ENCODE data around the gene SIX5.
"Not testable (repeated sequence)": the region's sequence is repeated elsewhere in the genome, so short reads cannot be mapped to it uniquely, and the experiment has no call there.

The SIX5 gene

DNA sequence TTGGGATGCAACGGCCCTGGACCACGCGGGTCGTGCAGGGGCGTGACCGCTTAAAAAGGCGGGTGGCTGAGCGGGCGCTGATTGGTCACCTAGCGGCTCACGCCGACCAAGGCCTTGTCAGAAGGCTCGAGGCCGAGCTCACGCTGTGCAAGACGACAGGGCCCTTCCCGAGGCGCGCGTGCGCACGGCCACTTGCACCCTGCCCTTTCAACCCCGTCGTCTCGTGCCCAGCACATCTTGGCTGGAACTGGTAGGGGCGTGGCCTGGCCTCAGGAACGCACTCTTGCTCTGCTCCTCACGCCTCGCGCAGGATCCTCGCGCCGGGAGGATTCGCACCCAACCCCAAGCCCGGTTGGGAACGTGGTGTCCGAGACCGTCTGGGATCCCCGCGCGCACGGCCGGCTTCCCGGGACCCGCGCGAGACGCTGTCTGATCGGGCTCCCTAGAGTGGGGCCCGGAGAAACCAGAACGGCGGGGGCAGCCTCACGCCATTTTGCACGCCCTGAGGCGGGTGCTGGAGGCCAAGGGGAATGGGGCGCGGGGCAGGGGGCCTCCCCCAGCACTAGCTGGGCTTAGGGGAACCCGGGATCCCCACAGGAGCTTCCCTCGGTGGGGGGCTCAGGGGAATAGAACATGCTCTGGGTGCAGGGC lies 35.8 kb downstream of the SIX5 start, which contains the start of gene MEIOSIN:
TSS of gene MEIOSIN (plus strand) at position 280 of the 651 bp plus-strand sequence. CDS start 1,938 bp downstream, outside the sequence.
- Histone ChIP-seq H3K4me3 (ENCODE audit: low read depth, low read length) (no peak within 1 kb of the TSS), H3K9ac (ENCODE audit: low read depth, low read length) (no peak within 1 kb of the TSS), H3K36me3 (ENCODE audit: control insufficient read depth, insufficient read depth, low read length) (no peaks in the 10 kb centered on the region), H3K27me3 (ENCODE audit: control insufficient read depth, insufficient read depth, low read length) (no peaks in the 10 kb centered on the region), H3K4me1 (ENCODE audit: control insufficient read depth, insufficient read depth, low read length) (peaks cover 8% of the 10 kb centered on the region), H3K9me3 (ENCODE audit: control insufficient read depth, insufficient read depth, low read length) (no peaks in the 10 kb centered on the region)

DNA sequence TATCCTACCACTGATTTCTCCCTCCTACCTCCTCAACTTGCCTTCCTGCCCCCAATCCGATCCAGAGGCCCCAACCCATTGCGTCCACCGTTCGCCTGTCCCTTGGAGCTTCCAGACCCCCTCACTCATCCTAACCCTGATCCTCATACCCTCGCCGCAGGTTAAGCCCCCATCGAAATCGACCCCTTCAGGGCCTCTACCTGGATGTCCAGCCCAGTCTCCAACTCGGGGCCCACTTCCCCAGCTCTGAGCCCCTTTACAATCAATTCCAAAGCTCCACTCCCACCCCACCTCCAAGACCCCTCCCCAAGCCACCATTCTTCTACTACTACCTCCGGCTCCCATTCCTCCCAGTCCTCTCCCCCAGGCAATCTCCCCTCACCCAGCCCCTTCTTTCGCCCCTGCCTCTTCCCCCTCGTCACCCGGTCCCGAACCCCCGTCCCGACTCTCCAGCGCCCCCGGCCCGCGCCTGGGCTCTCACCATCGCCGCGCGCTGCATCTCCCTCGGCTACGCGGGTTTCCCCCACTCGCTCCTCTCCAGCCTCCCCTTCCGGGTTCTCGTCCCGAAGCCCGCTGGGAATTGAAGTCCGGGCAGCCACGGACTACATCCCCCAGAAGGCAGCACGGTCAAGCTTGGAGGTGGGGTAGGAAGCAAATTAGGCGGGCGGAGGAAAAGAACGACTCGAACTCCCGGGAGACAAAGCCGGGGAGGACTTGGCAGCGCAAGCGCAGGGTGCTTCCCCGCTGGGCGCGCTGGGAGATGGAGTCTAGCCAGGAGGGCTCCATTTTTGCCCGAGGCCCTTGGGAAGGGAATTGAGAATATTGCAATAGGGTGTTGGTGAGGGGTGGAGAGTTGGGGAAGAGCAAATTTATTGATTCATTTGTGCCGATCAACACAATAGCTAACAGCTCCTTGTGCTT lies 38.4 kb downstream of the SIX5 start, which contains the start of gene FBXO46:
TSS of gene FBXO46 (minus strand) at position 529 of the 921 bp plus-strand sequence. CDS start 17,401 bp downstream, outside the sequence.
- Histone ChIP-seq H3K9ac (ENCODE audit: low read depth, low read length) (peak within 1 kb of the TSS; percentile 87), H3K4me1 (ENCODE audit: control insufficient read depth, insufficient read depth, low read length) (peaks cover 8% of the 10 kb centered on the region), H3K4me3 (ENCODE audit: low read depth, low read length) (peak within 1 kb of the TSS; percentile 88), H3K27me3 (ENCODE audit: control insufficient read depth, insufficient read depth, low read length) (no peaks in the 10 kb centered on the region), H3K9me3 (ENCODE audit: control insufficient read depth, insufficient read depth, low read length) (no peaks in the 10 kb centered on the region), H3K36me3 (ENCODE audit: control insufficient read depth, insufficient read depth, low read length) (no peaks in the 10 kb centered on the region)

DNA sequence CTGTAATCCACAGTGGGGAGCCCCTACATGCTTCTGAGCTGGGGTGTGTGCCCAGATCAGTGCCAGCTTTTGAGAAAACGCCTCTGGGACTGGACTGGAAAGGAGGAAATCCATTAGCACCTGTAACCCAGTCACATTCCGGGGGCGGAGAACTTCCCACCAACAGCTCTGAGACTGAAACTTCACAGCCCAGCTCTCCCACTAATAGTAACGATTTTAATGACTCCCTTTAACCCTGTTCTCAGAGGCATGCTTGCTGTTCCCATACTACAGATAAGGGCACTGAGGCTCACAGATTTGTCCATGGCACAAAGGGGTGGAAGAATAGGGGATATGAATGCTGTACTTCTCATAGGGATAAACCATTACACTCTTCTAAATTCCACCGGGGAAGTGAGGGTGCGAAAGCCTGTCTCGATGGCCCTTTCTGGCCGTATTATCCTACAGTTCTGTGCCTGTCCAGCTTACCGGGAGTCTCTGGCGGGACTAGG lies 39.2 kb downstream of the SIX5 start:
- Histone ChIP-seq H3K36me3 (ENCODE audit: control insufficient read depth, insufficient read depth, low read length) (no peaks in the 10 kb centered on the region), H3K4me3 (ENCODE audit: low read depth, low read length) (peak overlapping the region; percentile 88), H3K27me3 (ENCODE audit: control insufficient read depth, insufficient read depth, low read length) (no peaks in the 10 kb centered on the region), H3K9ac (ENCODE audit: low read depth, low read length) (peak overlapping the region; percentile 87), H3K9me3 (ENCODE audit: control insufficient read depth, insufficient read depth, low read length) (no peaks in the 10 kb centered on the region), H3K4me1 (ENCODE audit: control insufficient read depth, insufficient read depth, low read length) (peaks cover 8% of the 10 kb centered on the region)

DNA sequence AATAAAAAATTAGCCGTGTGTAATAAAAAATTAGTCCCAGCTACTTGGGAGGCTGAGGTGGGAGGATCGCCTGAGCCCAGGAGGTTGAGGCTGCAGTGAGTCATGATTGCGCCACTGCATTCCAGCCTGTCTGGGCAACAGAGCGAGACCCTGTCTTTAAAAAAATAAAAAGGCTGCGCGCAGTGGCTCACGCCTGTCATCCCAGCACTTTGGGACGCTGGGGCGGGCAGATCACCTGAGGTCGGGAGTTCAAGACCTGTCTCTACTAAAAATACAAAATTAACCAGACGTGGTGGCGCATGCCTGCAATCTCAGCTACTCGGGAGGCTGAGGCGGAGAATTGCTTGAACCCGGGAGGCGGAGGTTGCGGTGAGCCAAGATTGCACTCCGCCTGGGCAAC lies 40.4 kb downstream of the SIX5 start:
- not testable (repeated sequence) for H3K9ac ChIP-seq (ENCODE audit: low read depth, low read length); H3K4me1 ChIP-seq (ENCODE audit: control insufficient read depth, insufficient read depth, low read length); H3K36me3 ChIP-seq (ENCODE audit: control insufficient read depth, insufficient read depth, low read length); H3K27me3 ChIP-seq (ENCODE audit: control insufficient read depth, insufficient read depth, low read length); H3K9me3 ChIP-seq (ENCODE audit: control insufficient read depth, insufficient read depth, low read length); H3K4me3 ChIP-seq (ENCODE audit: low read depth, low read length)

DNA sequence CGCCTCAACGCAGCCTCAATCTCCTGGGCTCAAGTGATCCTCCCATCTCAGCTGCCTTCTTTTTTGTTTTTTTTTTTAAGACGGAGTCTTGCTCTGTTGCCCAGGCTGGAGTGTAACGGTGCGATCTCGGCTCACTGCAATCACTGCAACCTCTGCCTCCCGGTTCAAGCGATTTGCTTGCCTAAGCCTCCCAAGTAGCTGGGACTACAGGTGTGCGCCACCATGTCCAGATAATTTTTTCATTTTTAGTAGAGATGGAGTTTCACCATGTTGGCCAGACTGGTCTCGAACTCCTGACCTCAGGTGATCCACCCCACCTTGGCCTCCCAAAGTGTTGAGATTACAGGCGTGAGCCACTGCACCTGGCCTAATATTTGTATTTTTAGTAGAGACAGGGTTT lies 49.0 kb downstream of the SIX5 start:
- not testable (repeated sequence) for H3K36me3 ChIP-seq (ENCODE audit: control insufficient read depth, insufficient read depth, low read length); H3K27me3 ChIP-seq (ENCODE audit: control insufficient read depth, insufficient read depth, low read length); H3K9ac ChIP-seq (ENCODE audit: low read depth, low read length); H3K9me3 ChIP-seq (ENCODE audit: control insufficient read depth, insufficient read depth, low read length); H3K4me3 ChIP-seq (ENCODE audit: low read depth, low read length)
- H3K4me1 ChIP-seq (ENCODE audit: control insufficient read depth, insufficient read depth, low read length): peaks cover 11% of the 10 kb centered on the region

DNA sequence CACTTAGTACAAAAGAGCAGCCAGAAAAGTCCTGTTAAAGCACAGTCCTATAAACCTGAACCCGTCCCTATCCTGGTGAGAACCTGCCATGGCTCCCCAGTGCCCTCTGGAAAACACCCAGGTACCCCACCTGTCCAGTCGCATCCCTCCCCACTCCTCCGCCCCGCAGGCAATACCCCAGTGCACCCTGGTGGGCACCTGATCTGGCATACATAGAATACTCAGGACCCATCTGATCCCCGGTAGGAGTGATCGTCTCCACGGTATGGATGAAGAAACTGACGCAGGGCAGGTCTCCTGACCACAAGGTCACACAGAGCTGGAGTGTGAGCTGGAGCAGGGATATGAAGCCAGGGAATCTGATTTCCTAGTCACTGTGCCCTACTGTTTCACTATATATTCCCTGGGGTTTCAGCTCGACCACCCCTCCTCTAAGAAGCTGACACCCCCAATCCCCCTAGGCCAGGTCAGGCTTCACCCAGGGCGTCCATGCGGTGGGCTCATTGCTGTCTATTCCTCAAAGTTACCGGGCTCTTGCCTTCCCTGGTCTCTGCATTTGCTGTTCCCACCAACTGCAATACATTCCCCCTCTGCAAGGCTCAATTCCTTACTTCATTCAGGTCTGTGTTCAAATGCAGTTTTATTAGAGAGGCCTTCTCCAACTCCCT lies 50.9 kb downstream of the SIX5 start:
- H3K4me1 ChIP-seq (ENCODE audit: control insufficient read depth, insufficient read depth, low read length): peaks cover 11% of the 10 kb centered on the region

DNA sequence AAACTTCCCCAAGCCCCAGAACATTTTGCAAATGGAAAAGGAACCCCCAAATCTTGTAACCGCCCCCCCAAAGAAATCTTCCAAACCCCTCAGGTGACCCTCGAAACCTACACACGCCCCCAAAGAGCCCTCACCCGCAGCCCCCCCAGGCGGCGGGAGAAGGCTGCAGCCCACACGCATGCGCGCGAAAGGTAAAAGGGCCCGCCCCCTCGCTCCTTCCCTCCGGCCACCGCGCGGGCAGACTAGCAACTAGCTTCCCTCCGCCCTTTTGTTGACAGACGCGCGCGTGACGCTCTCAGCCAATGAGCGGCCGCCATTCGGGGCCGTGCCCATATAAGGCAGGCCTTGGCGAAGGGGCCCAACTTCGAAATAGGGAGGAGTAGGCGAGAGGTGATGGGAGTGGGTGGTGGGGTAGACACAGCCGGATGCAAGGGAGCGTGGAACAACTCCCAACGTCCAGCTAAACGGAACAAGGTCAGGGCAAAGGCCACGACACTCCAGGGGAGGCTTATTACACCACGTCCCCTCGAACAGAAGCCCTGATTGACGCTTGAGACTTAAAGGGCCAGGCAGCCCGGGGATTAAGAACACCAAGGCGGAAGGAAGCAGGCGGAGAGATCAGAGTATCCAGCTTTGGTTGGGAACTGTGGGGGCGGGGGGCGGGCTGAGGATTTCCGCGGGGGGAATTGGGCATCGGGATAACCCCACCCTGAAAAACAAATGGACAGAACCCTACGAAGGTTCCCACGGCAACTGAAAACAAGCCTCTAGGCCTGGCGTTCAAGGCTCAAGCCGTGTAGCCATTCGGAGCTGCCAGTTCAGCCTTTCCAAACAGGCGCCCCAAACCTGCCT lies 51.7 kb downstream of the SIX5 start:
- H3K9me3 ChIP-seq (ENCODE audit: control insufficient read depth, insufficient read depth, low read length): no peaks in the 10 kb centered on the region
- H3K4me3 ChIP-seq (ENCODE audit: low read depth, low read length): peak overlapping the region; percentile 90
- H3K36me3 ChIP-seq (ENCODE audit: control insufficient read depth, insufficient read depth, low read length): peaks cover 11% of the 10 kb centered on the region
- H3K9ac ChIP-seq (ENCODE audit: low read depth, low read length): peak overlapping the region; percentile 87
- no peaks in the 10 kb centered on the region for H3K27me3 ChIP-seq (ENCODE audit: control insufficient read depth, insufficient read depth, low read length)
- peaks cover 11% of the 10 kb centered on the region for H3K4me1 ChIP-seq (ENCODE audit: control insufficient read depth, insufficient read depth, low read length)

More for the DNA sequence above, 50.9 kb downstream of the SIX5 start:
- H3K4me3 ChIP-seq (ENCODE audit: low read depth, low read length): peak overlapping the region; percentile 80
- no peaks in the 10 kb centered on the region for H3K9me3 ChIP-seq (ENCODE audit: control insufficient read depth, insufficient read depth, low read length)
- peak overlapping the region; percentile 82 for H3K9ac ChIP-seq (ENCODE audit: low read depth, low read length)
- H3K36me3 ChIP-seq (ENCODE audit: control insufficient read depth, insufficient read depth, low read length): peaks cover 4% of the 10 kb centered on the region
- H3K27me3 ChIP-seq (ENCODE audit: control insufficient read depth, insufficient read depth, low read length): no peaks in the 10 kb centered on the region

DNA sequence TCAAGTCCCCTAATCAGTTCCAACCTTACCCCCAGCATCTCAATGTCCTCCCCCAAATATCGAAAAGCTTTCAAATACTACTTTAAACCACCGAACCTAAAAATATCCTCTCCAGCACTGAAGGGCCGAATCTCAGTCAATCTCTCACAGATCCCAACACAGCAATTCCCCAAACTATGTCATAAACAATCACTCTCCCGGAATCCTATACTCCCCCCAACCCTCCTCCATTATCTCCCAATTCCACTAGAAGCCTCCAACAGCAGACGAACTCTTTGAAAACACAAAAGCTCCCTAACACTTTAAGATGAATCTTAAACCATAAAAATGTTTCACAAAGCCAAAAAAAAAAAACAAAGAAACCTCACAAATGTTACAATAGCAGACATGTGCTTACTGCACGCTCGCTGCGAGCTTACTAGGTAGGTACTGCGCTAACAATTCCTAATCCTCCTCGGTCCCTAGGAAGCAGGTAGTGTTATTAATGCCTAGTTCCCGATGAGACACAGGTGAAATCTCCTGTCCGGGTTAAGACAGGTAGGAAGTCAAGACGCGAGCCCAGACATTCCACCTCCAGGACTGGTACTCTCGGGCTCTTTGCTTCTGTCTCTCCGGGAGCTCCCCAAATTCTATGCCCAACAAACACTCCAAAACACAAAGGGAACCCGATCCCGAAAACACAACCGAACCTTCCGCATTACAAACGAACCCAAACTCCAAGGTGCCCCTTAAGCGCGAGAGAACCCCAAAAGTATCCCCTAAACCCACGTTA lies 52.5 kb downstream of the SIX5 start:
- Histone ChIP-seq H3K9me3 (ENCODE audit: control insufficient read depth, insufficient read depth, low read length) (no peaks in the 10 kb centered on the region), H3K9ac (ENCODE audit: low read depth, low read length) (peak overlapping the region; percentile 87), H3K27me3 (ENCODE audit: control insufficient read depth, insufficient read depth, low read length) (no peaks in the 10 kb centered on the region), H3K4me3 (ENCODE audit: low read depth, low read length) (peak overlapping the region; percentile 90), H3K36me3 (ENCODE audit: control insufficient read depth, insufficient read depth, low read length) (peaks cover 15% of the 10 kb centered on the region), H3K4me1 (ENCODE audit: control insufficient read depth, insufficient read depth, low read length) (peaks cover 11% of the 10 kb centered on the region)

DNA sequence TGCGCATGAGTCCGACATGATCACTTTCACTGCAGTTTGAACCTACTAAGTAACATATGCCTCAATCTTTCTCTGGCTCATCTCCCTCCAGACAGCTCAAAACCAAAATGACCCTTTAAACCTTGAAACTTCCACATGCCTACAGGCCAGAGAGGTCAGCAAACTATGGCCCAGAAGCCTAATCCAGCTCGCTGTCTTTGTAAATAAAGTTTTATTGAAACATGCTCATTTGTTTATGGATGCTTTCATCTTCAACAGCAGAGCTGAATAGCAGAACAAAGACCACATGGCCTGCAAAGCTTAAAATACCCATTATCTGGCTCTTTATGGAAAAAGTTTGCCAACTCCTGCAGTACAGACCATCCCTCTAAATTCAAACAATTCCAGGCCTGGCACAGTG lies 53.9 kb downstream of the SIX5 start:
- Histone ChIP-seq H3K9ac (ENCODE audit: low read depth, low read length) (no peak overlapping the region), H3K4me3 (ENCODE audit: low read depth, low read length) (no peak overlapping the region)

More for the DNA sequence above, 53.9 kb downstream of the SIX5 start:
- Histone ChIP-seq H3K27me3 (ENCODE audit: control insufficient read depth, insufficient read depth, low read length) (no peaks in the 10 kb centered on the region), H3K9me3 (ENCODE audit: control insufficient read depth, insufficient read depth, low read length) (no peaks in the 10 kb centered on the region), H3K36me3 (ENCODE audit: control insufficient read depth, insufficient read depth, low read length) (peaks cover 15% of the 10 kb centered on the region), H3K4me1 (ENCODE audit: control insufficient read depth, insufficient read depth, low read length) (peaks cover 11% of the 10 kb centered on the region)

Data from iPS-15b (cell line).